Dedifferentiated amniotic fluid mesenchymal stem cell (primary cell): ENCODE results near the gene PHKB.

Source experiments
- DNase-seq: peaks from one replicate; pipeline ENCODE4 v3.0.0-alpha.2; 2016; ENCODE audit errors: extremely low spot score

PHKB gene

DNA sequence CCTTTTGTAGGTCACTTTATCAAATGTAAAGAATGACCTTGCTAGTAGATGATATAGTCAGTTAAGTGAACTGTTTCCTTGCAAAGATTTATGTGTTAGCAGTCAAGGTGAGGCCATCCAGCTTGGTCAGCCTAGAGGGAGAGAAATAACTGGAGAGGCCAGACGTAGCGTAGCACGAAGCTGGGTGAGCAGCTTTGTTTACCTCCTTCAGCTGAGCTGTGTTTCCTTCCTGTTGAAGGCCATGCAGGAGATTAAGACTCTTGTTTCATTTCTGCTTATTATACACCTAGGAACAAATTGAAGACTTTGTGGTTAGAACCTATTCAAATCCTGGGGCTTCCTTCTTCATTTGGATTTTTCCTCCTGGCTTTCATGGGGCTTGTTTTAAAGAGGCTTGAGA is 267.1 kb downstream of the PHKB start:
- no peak for DNase-seq

- no peak for DNase-seq
Measured at GRCh38 chr16:47729701-47730100, 268.6 kb downstream of the PHKB start.

DNA sequence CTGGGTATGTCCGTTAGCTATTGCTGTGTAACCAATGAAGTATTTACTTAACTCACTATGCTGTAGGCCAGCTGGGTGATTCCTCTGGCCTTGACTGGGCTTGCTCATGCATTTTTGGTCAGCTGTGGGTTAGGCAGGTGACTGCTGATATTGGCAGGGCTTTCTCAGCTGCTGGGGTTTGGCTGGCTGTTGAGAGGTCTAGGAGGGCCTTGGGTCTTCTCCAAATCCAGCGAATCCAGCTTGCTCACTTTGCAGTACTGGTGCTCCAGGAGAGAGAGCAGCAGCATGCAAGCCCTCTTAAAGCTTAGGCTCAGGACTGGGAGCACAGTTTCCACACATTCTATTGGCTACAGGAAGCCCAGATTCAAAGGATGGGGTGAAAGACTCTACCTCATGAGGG is 270.1 kb downstream of the PHKB start:
- no peak for DNase-seq

DNA sequence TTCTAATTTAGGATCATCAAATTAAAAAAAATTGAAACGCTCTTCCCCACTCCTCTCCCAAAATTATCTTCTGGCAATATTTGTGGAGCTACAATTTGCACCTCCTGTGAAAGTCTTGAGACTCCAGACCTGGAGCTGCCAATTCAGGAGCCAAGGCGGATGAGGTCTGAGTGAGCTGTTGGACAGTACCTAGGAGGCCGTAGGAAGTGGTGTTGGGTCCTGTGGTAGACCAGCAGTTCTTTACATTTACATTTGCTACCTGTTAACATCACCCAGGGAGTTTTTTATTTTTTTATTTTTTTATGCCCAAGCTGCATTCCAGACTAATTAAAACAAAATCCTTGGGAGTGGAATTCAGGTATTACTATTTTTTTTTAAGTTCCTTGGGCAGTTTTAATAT is 271.0 kb downstream of the PHKB start:
- no peak for DNase-seq

DNA sequence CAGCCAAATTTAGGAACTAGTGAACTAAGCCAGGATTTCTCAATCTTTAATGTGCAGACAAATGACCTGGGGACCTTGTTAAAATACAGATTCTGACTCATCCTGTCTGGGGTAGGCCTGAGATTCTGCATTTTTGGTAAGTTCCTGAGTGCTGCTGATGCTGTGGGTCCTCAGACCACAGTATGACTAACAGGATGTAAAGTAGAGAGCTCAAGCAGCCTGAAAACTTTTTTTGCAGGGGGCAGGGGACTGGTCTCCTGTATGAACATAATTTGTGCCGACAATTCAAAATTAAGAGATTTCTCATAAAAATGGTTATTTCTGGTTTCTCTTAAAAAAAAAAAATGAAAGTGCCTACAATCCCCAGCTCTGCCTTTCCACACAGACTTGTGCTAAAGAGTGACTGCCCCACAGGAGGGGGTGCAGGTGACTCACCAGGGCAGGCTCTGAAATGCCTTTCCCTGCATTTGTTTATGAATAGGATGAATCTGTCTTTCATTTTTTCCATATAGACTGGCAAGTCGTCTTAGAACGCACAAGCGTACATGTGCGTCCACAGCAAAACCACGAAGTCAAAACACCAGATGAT is 271.5 kb downstream of the PHKB start:
- DNase-seq: peak; percentile 45

DNA sequence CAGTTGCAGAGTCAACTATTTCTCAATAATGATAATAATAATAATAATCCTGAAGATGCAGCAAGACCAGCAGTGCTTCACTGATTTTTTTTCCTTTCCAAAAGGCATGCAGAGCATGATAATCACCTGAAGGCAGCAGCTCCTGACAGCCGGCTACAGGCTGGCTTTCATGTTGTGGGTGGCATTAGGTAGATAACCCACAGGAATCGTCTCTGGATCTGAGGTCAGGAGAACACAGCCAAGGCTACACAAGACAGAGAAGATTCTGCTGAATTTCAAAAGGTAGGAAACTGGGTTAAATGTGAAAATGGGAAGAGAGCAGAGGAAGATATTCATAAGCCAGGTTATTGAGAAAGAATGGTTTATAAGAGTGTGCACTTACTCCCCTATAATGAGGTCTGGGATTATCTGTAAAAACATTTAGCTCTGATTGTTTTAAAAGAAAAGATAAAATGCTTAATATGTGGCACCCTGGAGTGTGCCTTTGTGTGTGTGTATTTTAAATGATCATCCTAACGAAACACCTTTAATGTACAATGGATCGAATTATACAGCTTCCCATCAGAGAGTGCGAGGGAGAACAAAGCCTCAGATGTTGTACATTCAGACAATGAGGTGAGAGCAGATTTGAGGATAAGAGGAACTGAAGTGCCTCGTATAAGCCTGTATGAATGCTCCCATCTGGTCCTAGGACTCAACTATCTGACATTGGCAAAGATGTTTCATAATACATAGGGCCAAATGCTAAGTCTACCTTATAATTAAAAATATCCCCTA is 273.1 kb downstream of the PHKB start:
- DNase-seq: no peak

GRCh38 chr16:47734987-47735594 is 274.0 kb downstream of the PHKB start:
- no peak for DNase-seq

DNA sequence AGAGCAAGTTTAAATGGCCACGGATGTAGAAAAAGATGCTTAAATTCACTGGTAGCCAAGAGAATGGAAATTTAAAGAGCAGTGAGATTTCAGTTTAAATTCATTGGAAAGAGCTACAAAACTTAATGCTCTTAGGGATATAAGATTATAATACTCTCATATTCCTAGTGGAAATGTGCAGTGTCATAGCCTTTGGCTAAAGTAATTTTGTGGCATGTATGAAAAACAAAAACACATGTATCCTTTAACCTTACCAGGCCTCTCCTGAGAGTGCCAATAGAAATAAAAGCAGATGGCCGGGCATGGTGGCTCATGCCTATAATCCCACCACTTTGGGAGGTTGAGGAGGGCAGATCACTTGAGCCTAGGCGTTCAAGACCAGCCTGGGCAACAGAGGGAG is 289.2 kb downstream of the PHKB start:
- DNase-seq: peak; percentile 26
